Activated CD8-positive, alpha-beta T cell treated with anti-CD3 and anti-CD28 coated beads for 36 hours (primary cell): ENCODE results near the gene CHSY1. TPM values are rescaled to one million over a fixed set of nuclear protein-coding genes. Genes with fewer than 3 reads are reported as not detected.

ENCODE experiments used
- ATAC-seq: fragments of 200-7000 bp; cut with Tn5 transposase; one replicate; pipeline ENCODE4 v1.10.0; 2021; ENCODE audit warnings: mild to moderate bottlenecking, moderate library complexity
- CTCF ChIA-PET: fragments of 350-600 bp; sonication (Branson Sonifier 250); formaldehyde crosslinking; loops from one replicate; lab custom pipeline; 2021; ENCODE audit warnings: antibody characterized with exemption; lab: Charles Lee
- POLR2A ChIA-PET: fragments of 350-600 bp; sonication (Branson Sonifier 250); formaldehyde crosslinking; loops from one replicate; lab custom pipeline; 2021; ENCODE audit warnings: antibody characterized with exemption; lab: Charles Lee
- DNase-seq: peaks from one replicate; pipeline ENCODE4 v3.0.0-alpha.2; 2020
- H3K27ac Mint-ChIP-seq: one replicate; pipeline ENCODE4 v1.8.0; 2021; ENCODE audit warnings: mild to moderate bottlenecking, mixed read lengths
- H3K27me3 Mint-ChIP-seq: one replicate; pipeline ENCODE4 v1.8.0; 2021; ENCODE audit warnings: mixed read lengths
- H3K36me3 Mint-ChIP-seq: one replicate; pipeline ENCODE4 v1.8.0; 2021; ENCODE audit warnings: low read depth, mixed read lengths
- H3K4me1 Mint-ChIP-seq: one replicate; pipeline ENCODE4 v1.8.0; 2021; ENCODE audit warnings: low read depth, mixed read lengths
- H3K4me3 Mint-ChIP-seq: one replicate; pipeline ENCODE4 v1.8.0; 2021; ENCODE audit warnings: mild to moderate bottlenecking, moderate library complexity, mixed read lengths
- H3K9me3 Mint-ChIP-seq: one replicate; pipeline ENCODE4 v1.8.0; 2021; ENCODE audit warnings: mixed read lengths
- CTCF ChIP-seq: fragments of 200-600 bp; IDR thresholded peaks from one replicate; pipeline ENCODE4 v1.8.0; 2022; ENCODE audit warnings: antibody characterized with exemption, mild to moderate bottlenecking
- intact Hi-C: fragments of 100-400 bp; cut with micrococcal nuclease; formaldehyde crosslinking; loops from one replicate; pipeline ENCODE4 v1.10.0; 2022
- total RNA-seq, 2 experiments: library from RNA; stranded (reverse); gene quantifications; one replicate each; pipeline ENCODE4 v1.2.3, GENCODE V29; 2021

Gene CHSY1
- total RNA-seq, 2 experiments from 2014 or later, result 57.9 to 58.3 TPM

- no peak for DNase-seq
- ChIA-PET CTCF (no interaction called here), POLR2A (no interaction called here)
- no peak for TF ChIP-seq CTCF
- intact Hi-C loops, result no loop called here
- peaks cover 81% of the 10 kb centered on the region for H3K4me1 Mint-ChIP-seq
- H3K4me3 Mint-ChIP-seq, result no peak overlapping the region
- peaks cover 36% of the 10 kb centered on the region for H3K36me3 Mint-ChIP-seq
- H3K27ac Mint-ChIP-seq, result no peak overlapping the region
- no peaks in the 10 kb centered on the region for H3K9me3 Mint-ChIP-seq
- H3K27me3 Mint-ChIP-seq, result no peaks in the 10 kb centered on the region
- ATAC-seq, result no peak
These were observed 38.7 kb downstream of the CHSY1 start for GRCh38 chr15:101213147-101213546.

DNA sequence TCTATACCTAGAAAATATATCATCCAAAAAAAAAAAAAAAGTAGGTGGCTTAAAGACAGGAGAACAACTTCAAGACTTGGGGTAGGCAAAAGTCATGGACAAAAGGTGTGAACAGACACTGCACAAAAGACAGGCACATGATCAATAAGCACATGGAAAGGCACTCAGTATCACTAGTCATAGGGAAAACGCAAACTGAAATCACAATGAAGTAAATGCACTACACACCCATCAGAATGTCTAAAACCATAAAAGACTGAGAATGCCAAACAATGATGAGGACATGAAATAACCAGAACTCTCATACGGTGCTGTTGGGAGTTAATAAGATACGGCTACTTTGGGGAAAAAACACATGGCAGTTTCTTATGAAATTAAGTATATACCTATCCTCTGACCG lies 40.0 kb downstream of the CHSY1 start:
- H3K9me3 Mint-ChIP-seq, result no peaks in the 10 kb centered on the region
- intact Hi-C loops, result no loop called here
- no peak for TF ChIP-seq CTCF
- H3K4me3 Mint-ChIP-seq, result no peak overlapping the region
- POLR2A ChIA-PET, result interaction anchor here (1.4 kb wide), 1 partner anchor 31 kb away, joined by 4 read pairs; no protein-coding TSS in a partner anchor
- CTCF ChIA-PET, result no interaction called here
- H3K27ac Mint-ChIP-seq, result peak overlapping the region; percentile 14
- peaks cover 35% of the 10 kb centered on the region for H3K36me3 Mint-ChIP-seq
- DNase-seq (no peak), ATAC-seq (no peak)
- H3K4me1 Mint-ChIP-seq, result peaks cover 84% of the 10 kb centered on the region
- no peaks in the 10 kb centered on the region for H3K27me3 Mint-ChIP-seq

DNA sequence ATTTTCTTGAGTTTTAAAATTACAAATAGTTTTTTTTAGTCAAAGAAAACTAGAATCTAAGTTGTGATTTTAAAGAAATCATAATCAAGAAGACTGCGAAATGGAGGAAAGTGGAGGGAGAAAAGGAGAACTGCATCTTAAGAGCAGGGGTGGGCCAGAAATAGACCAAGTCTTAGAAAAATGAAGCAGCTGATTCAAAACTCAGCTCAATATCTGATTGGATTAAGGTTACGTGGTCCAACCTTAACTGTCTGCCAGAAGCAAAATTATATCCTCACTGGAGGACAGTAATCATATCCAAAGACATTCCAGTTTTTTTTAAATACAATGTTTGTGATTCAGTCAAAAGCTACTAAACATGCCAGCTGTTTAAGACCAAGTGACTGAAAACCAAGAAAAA lies 41.4 kb downstream of the CHSY1 start:
- H3K27ac Mint-ChIP-seq, result no peak overlapping the region
- H3K36me3 Mint-ChIP-seq, result peaks cover 31% of the 10 kb centered on the region
- ChIA-PET POLR2A (interaction anchor here (0.9 to 1.5 kb wide), 3 partner anchors 11 to 41 kb away, joined by 3 to 6 read pairs (median 4); partner anchors contain the start of gene CHSY1), CTCF (interaction anchor here (0.7 to 1.0 kb wide), 3 partner anchors 21 to 40 kb away, joined by 3 read pairs; no protein-coding TSS in a partner anchor)
- ATAC-seq (no peak), DNase-seq (no peak)
- intact Hi-C loops, result no loop called here
- no peak overlapping the region for H3K4me3 Mint-ChIP-seq
- H3K4me1 Mint-ChIP-seq, result peaks cover 84% of the 10 kb centered on the region
- TF ChIP-seq CTCF, result no peak
- no peaks in the 10 kb centered on the region for H3K9me3 Mint-ChIP-seq
- H3K27me3 Mint-ChIP-seq, result no peaks in the 10 kb centered on the region

GRCh38 chr15:101210058-101210457 lies 41.8 kb downstream of the CHSY1 start:
- H3K27me3 Mint-ChIP-seq, result no peaks in the 10 kb centered on the region
- no peak overlapping the region for H3K4me3 Mint-ChIP-seq
- intact Hi-C loops, result no loop called here
- TF ChIP-seq CTCF, result no peak
- DNase-seq (no peak), ATAC-seq (no peak)
- peaks cover 34% of the 10 kb centered on the region for H3K36me3 Mint-ChIP-seq
- CTCF ChIA-PET, result interaction anchor here (0.7 to 1.0 kb wide), 2 partner anchors 21 to 40 kb away, joined by 3 read pairs; no protein-coding TSS in a partner anchor
- peaks cover 86% of the 10 kb centered on the region for H3K4me1 Mint-ChIP-seq
- H3K9me3 Mint-ChIP-seq, result no peaks in the 10 kb centered on the region
- H3K27ac Mint-ChIP-seq, result peak overlapping the region; percentile 58
- POLR2A ChIA-PET, result interaction anchor here (0.9 to 1.5 kb wide), 4 partner anchors 11 to 41 kb away, joined by 3 to 6 read pairs (median 4); partner anchors contain the start of gene CHSY1

GRCh38 chr15:101209285-101209845 lies 42.5 kb downstream of the CHSY1 start:
- H3K4me1 Mint-ChIP-seq, result peaks cover 89% of the 10 kb centered on the region
- TF ChIP-seq CTCF, result no peak
- DNase-seq (no peak), ATAC-seq (no peak)
- no peak overlapping the region for H3K4me3 Mint-ChIP-seq
- H3K9me3 Mint-ChIP-seq, result no peaks in the 10 kb centered on the region
- CTCF ChIA-PET, result no interaction called here
- POLR2A ChIA-PET, result interaction anchor here (1.4 to 1.5 kb wide), 2 partner anchors 10 to 35 kb away, joined by 3 to 4 read pairs; no protein-coding TSS in a partner anchor
- H3K27me3 Mint-ChIP-seq, result no peaks in the 10 kb centered on the region
- H3K36me3 Mint-ChIP-seq, result peaks cover 33% of the 10 kb centered on the region
- peak overlapping the region; percentile 58 for H3K27ac Mint-ChIP-seq
- intact Hi-C loops, result loop anchor here (5.0 kb wide), 1 partner anchor 33 kb away; no protein-coding TSS in a partner anchor
